GM12874 (cell line): ENCODE data around the gene TAF4.

ENCODE experiments used
- TF ChIP-seq, protein P1 (sequence below): IDR thresholded peaks from 2 replicates; pipeline ENCODE4 v1.5.1; 2011; ENCODE audit warnings: low read depth, mild to moderate bottlenecking, control low read depth, low read length, moderate library complexity; ENCODE audit not compliant: insufficient read depth

The TAF4 gene

DNA sequence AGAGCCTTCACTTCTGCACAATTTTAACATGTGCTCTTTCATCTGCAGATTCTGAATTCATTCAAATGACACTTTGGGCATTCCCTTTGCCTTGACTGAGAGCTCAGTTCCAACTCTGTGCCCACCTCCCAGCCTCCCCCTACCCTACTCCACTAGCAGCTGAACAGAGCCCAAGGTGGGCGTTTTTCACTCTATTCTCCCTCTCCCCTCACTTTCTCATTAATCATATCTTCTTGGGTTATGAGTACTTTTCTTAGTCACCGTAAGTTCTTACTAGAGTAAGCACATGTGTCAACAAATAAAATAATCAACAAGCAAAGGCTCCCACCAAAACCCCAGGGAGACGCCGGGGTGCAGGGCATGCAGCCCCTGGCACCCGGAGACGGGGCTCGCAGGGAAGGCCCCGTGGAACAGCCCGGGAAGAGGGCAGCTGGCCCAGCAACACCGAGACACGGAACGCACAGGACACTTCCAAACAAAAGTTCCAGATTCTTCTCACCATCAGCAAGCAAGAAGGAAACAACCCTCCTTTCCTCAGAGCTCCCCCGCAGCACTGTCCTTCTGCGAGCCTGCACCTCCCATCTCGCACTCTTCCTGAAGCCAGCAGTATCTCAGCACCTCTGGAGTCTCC lies 34.1 kb downstream of the TAF4 start:
- TF ChIP-seq, protein P1, sequence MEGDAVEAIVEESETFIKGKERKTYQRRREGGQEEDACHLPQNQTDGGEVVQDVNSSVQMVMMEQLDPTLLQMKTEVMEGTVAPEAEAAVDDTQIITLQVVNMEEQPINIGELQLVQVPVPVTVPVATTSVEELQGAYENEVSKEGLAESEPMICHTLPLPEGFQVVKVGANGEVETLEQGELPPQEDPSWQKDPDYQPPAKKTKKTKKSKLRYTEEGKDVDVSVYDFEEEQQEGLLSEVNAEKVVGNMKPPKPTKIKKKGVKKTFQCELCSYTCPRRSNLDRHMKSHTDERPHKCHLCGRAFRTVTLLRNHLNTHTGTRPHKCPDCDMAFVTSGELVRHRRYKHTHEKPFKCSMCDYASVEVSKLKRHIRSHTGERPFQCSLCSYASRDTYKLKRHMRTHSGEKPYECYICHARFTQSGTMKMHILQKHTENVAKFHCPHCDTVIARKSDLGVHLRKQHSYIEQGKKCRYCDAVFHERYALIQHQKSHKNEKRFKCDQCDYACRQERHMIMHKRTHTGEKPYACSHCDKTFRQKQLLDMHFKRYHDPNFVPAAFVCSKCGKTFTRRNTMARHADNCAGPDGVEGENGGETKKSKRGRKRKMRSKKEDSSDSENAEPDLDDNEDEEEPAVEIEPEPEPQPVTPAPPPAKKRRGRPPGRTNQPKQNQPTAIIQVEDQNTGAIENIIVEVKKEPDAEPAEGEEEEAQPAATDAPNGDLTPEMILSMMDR = no peak

DNA sequence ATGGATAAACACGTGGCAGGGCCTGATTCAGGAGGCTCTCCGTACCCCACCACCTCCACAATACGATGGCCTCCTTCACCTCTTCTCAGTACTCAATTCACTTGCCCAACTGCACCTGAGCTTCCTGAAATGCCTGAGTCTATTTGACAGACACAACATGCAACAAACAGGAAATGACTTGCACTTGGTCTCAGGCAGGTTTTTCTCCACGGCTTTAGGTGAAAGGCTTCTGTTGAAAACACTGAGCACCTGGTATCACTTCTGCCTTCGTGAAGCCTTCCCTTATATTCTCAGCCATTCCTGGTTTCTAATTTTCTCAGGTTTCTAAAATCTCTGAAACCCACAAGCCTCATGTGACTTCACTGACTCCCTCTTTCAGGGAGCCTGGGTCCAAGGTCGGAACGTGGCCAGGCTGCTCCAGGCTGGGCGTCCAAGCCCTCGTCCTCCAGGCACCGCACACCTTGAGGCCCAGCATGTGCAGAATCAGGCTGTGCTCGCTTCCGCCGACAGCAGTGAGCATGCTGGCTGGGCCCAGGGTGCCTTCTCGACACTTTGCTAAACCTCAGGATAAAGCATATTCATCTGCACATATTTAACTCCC lies 34.7 kb downstream of the TAF4 start:
- TF ChIP-seq, protein P1 = no peak

DNA sequence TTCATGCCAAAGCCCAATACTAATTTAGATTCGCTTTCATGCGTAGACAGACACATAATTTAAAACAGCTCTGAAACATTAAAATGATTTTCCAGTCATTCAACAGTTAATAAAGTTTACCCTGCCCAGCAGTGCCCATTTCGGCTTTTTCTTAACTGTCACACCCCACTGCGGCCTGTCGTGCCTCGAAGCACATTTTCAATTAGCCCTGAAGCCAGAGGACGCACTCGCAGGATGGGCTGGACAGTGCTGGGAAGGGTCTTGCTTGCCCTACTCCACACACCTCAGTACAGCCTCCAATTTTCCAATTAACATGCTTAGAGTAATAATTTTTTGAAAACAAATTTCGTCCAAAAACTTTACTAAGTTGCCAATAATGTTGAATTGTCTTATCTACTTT lies 35.3 kb downstream of the TAF4 start:
- TF ChIP-seq, protein P1 = no peak

GRCh38 chr20:62029949-62030348 lies 35.7 kb downstream of the TAF4 start:
- TF ChIP-seq, protein P1 = no peak

DNA sequence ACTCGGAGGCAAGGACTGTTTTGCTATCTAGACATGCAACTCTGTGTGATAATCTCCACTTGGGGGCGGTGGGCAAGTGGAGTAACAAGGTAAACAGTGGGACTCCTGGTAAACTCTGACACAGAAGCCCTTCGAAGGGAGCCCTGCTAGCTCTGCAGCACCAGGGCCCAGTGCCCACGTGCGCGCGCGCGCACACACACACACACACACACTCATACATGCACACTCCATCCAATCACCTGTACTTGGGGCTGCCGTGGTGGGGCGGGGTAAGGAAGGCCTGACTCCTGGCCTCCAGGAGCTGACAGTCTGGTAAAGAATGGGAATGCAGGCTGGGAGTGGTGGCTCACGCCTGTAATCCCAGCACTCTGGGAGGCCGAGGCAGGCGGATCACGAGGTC lies 36.4 kb downstream of the TAF4 start:
- TF ChIP-seq, protein P1 = no peak

- TF ChIP-seq, protein P1 = no peak
Observed at GRCh38 chr20:62028384-62028783, 37.3 kb downstream of the TAF4 start.

GRCh38 chr20:62027698-62028321 lies 37.9 kb downstream of the TAF4 start:
- TF ChIP-seq, protein P1 = no peak
